DND-41 (cell line): ENCODE results near the gene NEU4.

Source experiments
- ATAC-seq: fragments of 200-7000 bp; cut with Tn5 transposase; 3 replicates; pipeline ENCODE4 v1.9.1; 2021; ENCODE audit warnings: low read depth; ENCODE audit not compliant: insufficient read depth
- DNase-seq: peaks from one replicate; pipeline ENCODE4 v3.0.0-alpha.2; 2020
- H2AFZ ChIP-seq: 2 replicates; pipeline ENCODE4 v1.6.0; 2012; ENCODE audit warnings: low read depth, low read length
- H3K27ac ChIP-seq: 2 replicates; pipeline ENCODE4 v1.5.1; 2012; ENCODE audit warnings: low read length, inconsistent platforms
- H3K27me3 ChIP-seq: fragments of 200-600 bp; sonication (generic); 2 replicates; pipeline ENCODE4 v1.6.0; 2012; ENCODE audit warnings: low read length, mild to moderate bottlenecking, inconsistent platforms; ENCODE audit not compliant: insufficient read depth, poor library complexity
- H3K36me3 ChIP-seq: 2 replicates; pipeline ENCODE4 v1.5.1; 2012; ENCODE audit warnings: low read length, inconsistent platforms; ENCODE audit not compliant: insufficient read depth
- H3K4me1 ChIP-seq: 2 replicates; pipeline ENCODE4 v1.5.1; 2012; ENCODE audit warnings: mild to moderate bottlenecking, low read length; ENCODE audit not compliant: insufficient read depth
- H3K4me2 ChIP-seq: 2 replicates; pipeline ENCODE4 v1.6.0; 2012; ENCODE audit warnings: mild to moderate bottlenecking, moderate library complexity, low read length, inconsistent platforms; ENCODE audit not compliant: insufficient read depth
- H3K4me3 ChIP-seq, 2 experiments: fragments of 200-600 bp in 1 of 2; shearing (Covaris generic) in 1 of 2; 2 replicates each; pipeline ENCODE4 v1.5.1; 2012 to 2016; ENCODE audit warnings: inconsistent platforms in 2 of 2, low read length in 2 of 2, mild to moderate bottlenecking in 2 of 2, low read depth in 1 of 2, moderate library complexity in 1 of 2
- H3K79me2 ChIP-seq: 2 replicates; pipeline ENCODE4 v1.6.0; 2012; ENCODE audit warnings: low read length, inconsistent platforms; ENCODE audit not compliant: insufficient read depth
- H3K9ac ChIP-seq: 2 replicates; pipeline ENCODE4 v1.6.0; 2012; ENCODE audit warnings: low read depth, mild to moderate bottlenecking, inconsistent platforms, low read length, moderate library complexity
- H3K9me3 ChIP-seq: 2 replicates; pipeline ENCODE4 v1.5.1; 2012; ENCODE audit warnings: low read length, moderate library complexity, mild to moderate bottlenecking, inconsistent platforms; ENCODE audit not compliant: insufficient read depth, severe bottlenecking
- H4K20me1 ChIP-seq: 2 replicates; pipeline ENCODE4 v1.6.0; 2012; ENCODE audit warnings: low read length; ENCODE audit not compliant: insufficient read depth
- CTCF ChIP-seq: IDR thresholded peaks from 2 replicates; pipeline ENCODE4 v1.5.1; 2012; ENCODE audit warnings: borderline replicate concordance, low read length, moderate library complexity, mild to moderate bottlenecking; ENCODE audit not compliant: poor library complexity, severe bottlenecking; ENCODE audit errors: extremely low read depth
- EZH2 ChIP-seq: IDR thresholded peaks from 3 replicates; pipeline ENCODE4 v1.6.1; 2012; ENCODE audit warnings: borderline replicate concordance, low read depth, mild to moderate bottlenecking, moderate library complexity, low read length, inconsistent platforms; ENCODE audit not compliant: severe bottlenecking

NEU4 gene

GRCh38 chr2:241814393-241814642 lies 5.3 kb downstream of the NEU4 start:
- no peaks in the 10 kb centered on the region for H3K27me3 ChIP-seq
- H3K4me1 ChIP-seq = peaks cover 9% of the 10 kb centered on the region
- no peaks in the 10 kb centered on the region for H3K36me3 ChIP-seq
- no peak overlapping the region for H3K27ac ChIP-seq
- no peak overlapping the region for H2AFZ ChIP-seq
- ATAC-seq (no peak), DNase-seq (no peak)
- TF ChIP-seq EZH2 (no peak), CTCF (no peak)
- H3K9me3 ChIP-seq = no peaks in the 10 kb centered on the region
- no peak overlapping the region for H3K9ac ChIP-seq
- H3K4me2 ChIP-seq = no peak overlapping the region
- H3K4me3 ChIP-seq = no peak overlapping the region
- H3K79me2 ChIP-seq = no peaks in the 10 kb centered on the region
- H4K20me1 ChIP-seq = peaks cover 25% of the 10 kb centered on the region

GRCh38 chr2:241814643-241815476 lies 5.9 kb downstream of the NEU4 start:
- no peak overlapping the region for H3K9ac ChIP-seq

DNA sequence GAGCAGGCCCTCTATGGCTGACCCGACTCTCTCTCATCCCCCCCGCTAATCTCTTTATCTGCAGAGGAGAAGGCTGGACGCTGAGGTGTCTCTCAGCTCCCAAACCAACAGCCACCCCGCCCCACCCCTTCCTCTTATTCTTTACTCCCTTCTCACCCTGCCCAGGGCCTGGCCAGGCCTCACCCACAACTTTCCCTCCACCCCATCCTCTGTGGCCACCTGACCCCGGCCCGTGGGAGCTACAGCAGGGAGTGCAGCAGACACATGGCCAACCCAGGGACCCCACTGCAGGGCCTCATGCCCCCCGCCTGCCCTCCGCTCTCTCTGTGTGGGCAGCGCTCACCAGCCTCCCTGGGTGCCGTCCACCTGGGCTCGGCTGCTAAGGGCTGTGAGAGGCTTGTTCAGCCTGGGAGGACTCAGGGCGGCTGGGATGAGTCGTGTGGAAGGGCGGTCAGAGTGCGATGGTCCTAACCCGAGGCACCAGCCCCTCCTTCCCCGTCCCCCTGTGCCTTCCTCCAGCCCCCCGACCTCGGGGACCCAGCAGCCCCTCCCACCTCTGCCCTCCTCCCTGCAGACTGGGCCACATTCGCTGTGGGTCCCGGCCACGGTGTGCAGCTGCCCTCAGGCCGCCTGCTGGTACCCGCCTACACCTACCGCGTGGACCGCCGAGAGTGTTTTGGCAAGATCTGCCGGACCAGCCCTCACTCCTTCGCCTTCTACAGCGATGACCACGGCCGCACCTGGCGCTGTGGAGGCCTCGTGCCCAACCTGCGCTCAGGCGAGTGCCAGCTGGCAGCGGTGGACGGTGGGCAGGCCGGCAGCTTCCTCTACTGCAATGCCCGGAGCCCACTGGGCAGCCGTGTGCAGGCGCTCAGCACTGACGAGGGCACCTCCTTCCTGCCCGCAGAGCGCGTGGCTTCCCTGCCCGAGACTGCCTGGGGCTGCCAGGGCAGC lies 6.8 kb downstream of the NEU4 start:
- TF ChIP-seq EZH2 (no peak), CTCF (no peak)
- Histone ChIP-seq H3K27me3 (no peaks in the 10 kb centered on the region), H3K9ac (no peak overlapping the region), H3K4me2 (no peak overlapping the region), H3K79me2 (no peaks in the 10 kb centered on the region), H3K4me1 (peaks cover 9% of the 10 kb centered on the region), H3K4me3 (no peak overlapping the region), H3K9me3 (no peaks in the 10 kb centered on the region), H2AFZ (no peak overlapping the region), H3K27ac (no peak overlapping the region), H4K20me1 (peaks cover 19% of the 10 kb centered on the region), H3K36me3 (no peaks in the 10 kb centered on the region)
- DNase-seq (no peak), ATAC-seq (no peak)

More at GRCh38 chr2:241814643-241815476, 5.9 kb downstream of the NEU4 start:
- Histone ChIP-seq H2AFZ (no peak overlapping the region), H3K27me3 (no peaks in the 10 kb centered on the region), H3K4me3 (no peak overlapping the region), H3K36me3 (no peaks in the 10 kb centered on the region), H3K9me3 (no peaks in the 10 kb centered on the region), H3K4me2 (no peak overlapping the region), H4K20me1 (peaks cover 20% of the 10 kb centered on the region), H3K4me1 (peaks cover 9% of the 10 kb centered on the region), H3K79me2 (no peaks in the 10 kb centered on the region), H3K27ac (no peak overlapping the region)
- DNase-seq (no peak), ATAC-seq (no peak)
- TF ChIP-seq CTCF (no peak), EZH2 (no peak)
